HepG2 (cell line): Measurements from ENCODE around the gene GAPT. TPM values are rescaled to one million over a fixed set of nuclear protein-coding genes. Genes with fewer than 3 reads are reported as not detected.
A peak's percentile ranks its signal among the peaks of the same experiment; 100 is the strongest.

Experiments used
- AGO1 ChIP-seq: fragments of 200-400 bp; formaldehyde crosslinking; IDR thresholded peaks from 2 replicates; pipeline ENCODE4 v1.6.1; 2017; ENCODE audit warnings: mild to moderate bottlenecking, low read depth, low read length, moderate library complexity; ENCODE audit not compliant: poor library complexity, severe bottlenecking
- AGO2 ChIP-seq: fragments of 200-400 bp; formaldehyde crosslinking; optimal IDR thresholded peaks from 2 replicates; pipeline ENCODE3; 2017; ENCODE audit warnings: mild to moderate bottlenecking, low read depth, low read length, moderate library complexity
- ASH2L ChIP-seq: fragments of 300-600, 200-600 bp; sonication (generic); IDR thresholded peaks from 2 replicates; pipeline ENCODE4 v1.7.0; 2017; ENCODE audit warnings: low read depth, mild to moderate bottlenecking, moderate library complexity, mixed read lengths, low read length; ENCODE audit not compliant: insufficient read length
- BRF2 ChIP-seq: sonication (generic); formaldehyde crosslinking; IDR thresholded peaks from 2 replicates; pipeline ENCODE4 v1.8.1; 2022; ENCODE audit warnings: mild to moderate bottlenecking, missing genetic modification reagents
- GTF2F1 ChIP-seq: fragments of 150-350 bp; IDR thresholded peaks from 2 replicates; pipeline ENCODE4 v1.6.1; 2014; ENCODE audit warnings: low read length
- SNAPC2 ChIP-seq: sonication (generic); formaldehyde crosslinking; IDR thresholded peaks from 2 replicates; pipeline ENCODE4 v1.8.1; 2022; ENCODE audit warnings: mild to moderate bottlenecking, missing genetic modification reagents
- SP1 ChIP-seq, 2 experiments: fragments of 450-650 bp in 1 of 2; sonication (generic) in 1 of 2; formaldehyde crosslinking in 1 of 2; IDR thresholded peaks; 2 replicates each; pipeline versions ENCODE4 v1.4.0 to v1.6.1; 2016 to 2020; ENCODE audit warnings: missing genetic modification reagents in 1 of 2
- SRSF1 ChIP-seq: fragments of 200-400 bp; formaldehyde crosslinking; optimal IDR thresholded peaks from 2 replicates; pipeline ENCODE3; 2017; ENCODE audit warnings: mild to moderate bottlenecking, low read depth, low read length, moderate library complexity
- TBX3 ChIP-seq: fragments of 450-650 bp; IDR thresholded peaks from 2 replicates; pipeline ENCODE4 v1.6.1; 2017; ENCODE audit warnings: antibody characterized with exemption, mild to moderate bottlenecking, inconsistent platforms, borderline replicate concordance
- ZBED4 ChIP-seq: sonication (generic); formaldehyde crosslinking; IDR thresholded peaks from 2 replicates; pipeline ENCODE4 v1.4.0; 2020; ENCODE audit warnings: missing genetic modification reagents, borderline replicate concordance
- ZFAT ChIP-seq: sonication (generic); formaldehyde crosslinking; conservative IDR thresholded peaks from 2 replicates; pipeline ENCODE4 v1.8.1; 2023; ENCODE audit warnings: missing genetic modification reagents, inconsistent platforms
- ZNF317 ChIP-seq: sonication (generic); formaldehyde crosslinking; IDR thresholded peaks from 2 replicates; pipeline ENCODE4 v1.5.0; 2020; ENCODE audit warnings: mild to moderate bottlenecking, missing genetic modification reagents
- ZNF362 ChIP-seq: sonication (generic); formaldehyde crosslinking; IDR thresholded peaks from 2 replicates; pipeline ENCODE4 v1.4.0; 2020; ENCODE audit warnings: missing genetic modification reagents, mild to moderate bottlenecking, borderline replicate concordance
- ZNF367 ChIP-seq: sonication (generic); formaldehyde crosslinking; IDR thresholded peaks from 2 replicates; pipeline ENCODE4 v1.4.0; 2020; ENCODE audit warnings: missing genetic modification reagents, borderline replicate concordance
- polyA plus RNA-seq, 8 experiments: library from polyadenylated mRNA; depleted of rRNA in 3 of 8; stranded (reverse) in 7 of 8; unstranded in 1 of 8; fragments of >200 nt; fragmentation: Illumina TruSeq in 4 of 8; extraction: Trizol in 4 of 8; gene quantifications; 2 replicates each; pipeline versions ENCODE4 v1.2.1 to v1.2.3, GENCODE V29; 2011 to 2016; ENCODE audit warnings: low read depth in 4 of 8, missing spikeins in 1 of 8, mixed read lengths in 1 of 8; ENCODE audit not compliant: insufficient read depth in 1 of 8
- total RNA-seq, 5 experiments: library from RNA; depleted of rRNA; stranded (reverse); fragments of >200 nt; fragmentation: Illumina TruSeq; extraction: Trizol; gene quantifications; 2 replicates each; pipeline ENCODE4 v1.2.3, GENCODE V29; 2016; ENCODE audit warnings: low read depth in 1 of 5
- TF ChIP-seq, protein P1 (sequence below): sonication (generic); formaldehyde crosslinking; IDR thresholded peaks from 2 replicates; pipeline ENCODE4 v1.4.0; 2020; ENCODE audit warnings: mild to moderate bottlenecking, missing genetic modification reagents
- TF ChIP-seq, protein P2 (sequence below): sonication (generic); formaldehyde crosslinking; IDR thresholded peaks from 2 replicates; pipeline ENCODE4 v1.5.0; 2020; ENCODE audit warnings: mild to moderate bottlenecking, missing genetic modification reagents

GAPT gene
- total and polyA plus RNA-seq, 2 of the 13 experiments (the other 11 are each of a cell fraction or from before 2014, with no cell fraction given) = not detected

DNA sequence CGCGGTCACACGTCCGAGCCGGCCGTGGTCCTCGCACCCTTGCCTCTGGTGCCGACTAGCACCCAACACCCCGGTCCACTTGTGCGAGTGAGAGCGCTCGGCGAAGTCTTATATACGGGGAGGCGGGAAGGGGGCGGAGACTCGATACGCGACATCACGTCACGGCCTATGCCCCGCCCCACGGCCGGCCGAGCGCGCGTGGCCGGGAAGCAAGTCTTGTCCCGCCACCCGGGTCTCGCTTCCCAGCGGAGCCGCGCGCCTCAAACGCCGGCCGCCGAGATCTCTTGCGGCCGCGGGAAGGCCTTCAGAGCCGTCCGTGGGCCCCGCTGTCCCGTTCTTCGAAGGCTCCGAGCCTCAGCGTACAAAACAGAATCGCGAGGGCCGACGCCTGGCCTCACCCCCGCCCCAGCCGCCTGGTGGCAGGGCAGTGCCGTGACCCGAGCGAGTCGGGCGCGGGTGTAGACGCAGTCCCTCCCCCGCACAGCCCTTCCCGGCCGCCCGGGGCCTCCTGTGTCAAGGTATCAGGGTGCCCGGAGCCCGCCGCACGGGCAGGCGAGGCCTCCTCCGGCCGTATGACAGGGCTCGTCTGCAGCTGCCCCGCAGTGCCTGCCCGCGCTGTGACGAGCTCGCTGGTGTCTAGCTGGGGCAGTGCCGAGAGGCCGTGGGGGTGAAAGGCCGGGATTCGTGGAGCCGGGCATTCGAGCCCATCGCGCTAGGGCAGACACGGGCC lies 31.1 kb upstream of the GAPT start, which contains the start of gene PLK2 (continued):
- TF ChIP-seq AGO1 (no peak), AGO2 (peak; percentile 60), ZNF317 (no peak), ZFAT (CRISPR knock-in tag) (no peak), SNAPC2 (CRISPR knock-in tag) (no peak), BRF2 (CRISPR knock-in tag) (no peak), GTF2F1 (no peak), SP1 (IDR thresholded peaks at IDR 0.05) (no peak), SP1 (CRISPR knock-in tag; IDR thresholded peaks at IDR 0.05) (peak; percentile 69), ZNF362 (CRISPR knock-in tag) (peak; percentile 13; the same call in 1 of the 2 replicates), ASH2L (no peak), ZNF367 (CRISPR knock-in tag) (no peak), ZBED4 (CRISPR knock-in tag) (peak; percentile 45; the same call in 1 of the 2 replicates), SRSF1 (no peak), TBX3 (no peak)
- TF ChIP-seq, protein P1, sequence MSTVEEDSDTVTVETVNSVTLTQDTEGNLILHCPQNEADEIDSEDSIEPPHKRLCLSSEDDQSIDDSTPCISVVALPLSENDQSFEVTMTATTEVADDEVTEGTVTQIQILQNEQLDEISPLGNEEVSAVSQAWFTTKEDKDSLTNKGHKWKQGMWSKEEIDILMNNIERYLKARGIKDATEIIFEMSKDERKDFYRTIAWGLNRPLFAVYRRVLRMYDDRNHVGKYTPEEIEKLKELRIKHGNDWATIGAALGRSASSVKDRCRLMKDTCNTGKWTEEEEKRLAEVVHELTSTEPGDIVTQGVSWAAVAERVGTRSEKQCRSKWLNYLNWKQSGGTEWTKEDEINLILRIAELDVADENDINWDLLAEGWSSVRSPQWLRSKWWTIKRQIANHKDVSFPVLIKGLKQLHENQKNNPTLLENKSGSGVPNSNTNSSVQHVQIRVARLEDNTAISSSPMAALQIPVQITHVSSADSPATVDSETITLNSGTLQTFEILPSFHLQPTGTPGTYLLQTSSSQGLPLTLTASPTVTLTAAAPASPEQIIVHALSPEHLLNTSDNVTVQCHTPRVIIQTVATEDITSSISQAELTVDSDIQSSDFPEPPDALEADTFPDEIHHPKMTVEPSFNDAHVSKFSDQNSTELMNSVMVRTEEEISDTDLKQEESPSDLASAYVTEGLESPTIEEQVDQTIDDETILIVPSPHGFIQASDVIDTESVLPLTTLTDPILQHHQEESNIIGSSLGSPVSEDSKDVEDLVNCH (CRISPR knock-in tag) = no peak
- TF ChIP-seq, protein P2, sequence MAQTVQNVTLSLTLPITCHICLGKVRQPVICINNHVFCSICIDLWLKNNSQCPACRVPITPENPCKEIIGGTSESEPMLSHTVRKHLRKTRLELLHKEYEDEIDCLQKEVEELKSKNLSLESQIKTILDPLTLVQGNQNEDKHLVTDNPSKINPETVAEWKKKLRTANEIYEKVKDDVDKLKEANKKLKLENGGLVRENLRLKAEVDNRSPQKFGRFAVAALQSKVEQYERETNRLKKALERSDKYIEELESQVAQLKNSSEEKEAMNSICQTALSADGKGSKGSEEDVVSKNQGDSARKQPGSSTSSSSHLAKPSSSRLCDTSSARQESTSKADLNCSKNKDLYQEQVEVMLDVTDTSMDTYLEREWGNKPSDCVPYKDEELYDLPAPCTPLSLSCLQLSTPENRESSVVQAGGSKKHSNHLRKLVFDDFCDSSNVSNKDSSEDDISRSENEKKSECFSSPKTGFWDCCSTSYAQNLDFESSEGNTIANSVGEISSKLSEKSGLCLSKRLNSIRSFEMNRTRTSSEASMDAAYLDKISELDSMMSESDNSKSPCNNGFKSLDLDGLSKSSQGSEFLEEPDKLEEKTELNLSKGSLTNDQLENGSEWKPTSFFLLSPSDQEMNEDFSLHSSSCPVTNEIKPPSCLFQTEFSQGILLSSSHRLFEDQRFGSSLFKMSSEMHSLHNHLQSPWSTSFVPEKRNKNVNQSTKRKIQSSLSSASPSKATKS (CRISPR knock-in tag) = no peak
